K562 (cell line): Measurements from ENCODE around the gene LRRC10. TPM values are rescaled to one million over a fixed set of nuclear protein-coding genes. Genes with fewer than 3 reads are reported as not detected.

Source experiments
- ASH1L ChIP-seq: fragments of 450-650 bp; IDR thresholded peaks from 2 replicates; pipeline ENCODE4 v1.6.1; 2018; ENCODE audit warnings: borderline replicate concordance, mild to moderate bottlenecking, low read depth; ENCODE audit not compliant: partially characterized antibody
- BACH1 ChIP-seq: fragments of 200-800 bp; sonication (Bioruptor generic); IDR thresholded peaks from 2 replicates; pipeline ENCODE4 v1.6.1; 2016; ENCODE audit warnings: missing genetic modification characterization, missing compliant biosample characterization
- EZH2 ChIP-seq: IDR thresholded peaks from 2 replicates; pipeline ENCODE4 v1.6.1; 2012; ENCODE audit warnings: low read depth, mild to moderate bottlenecking, inconsistent platforms, low read length, borderline replicate concordance
- FOXJ3 ChIP-seq: sonication (generic); formaldehyde crosslinking; IDR thresholded peaks from 2 replicates; pipeline ENCODE4 v1.4.0; 2020; ENCODE audit warnings: mild to moderate bottlenecking, missing genetic modification reagents
- MAZ ChIP-seq, 2 experiments: fragments of 450-650 bp in 1 of 2; sonication (generic) in 1 of 2; formaldehyde crosslinking; IDR thresholded peaks in 1 of 2; conservative IDR thresholded peaks in 1 of 2; 2 replicates each; pipeline versions ENCODE4 v1.4.0 to v1.5.0; 2020; ENCODE audit warnings: mild to moderate bottlenecking in 1 of 2, missing genetic modification reagents in 1 of 2
- RBBP5 ChIP-seq: fragments of 200-600 bp; sonication (generic); IDR thresholded peaks from 2 replicates; pipeline ENCODE4 v1.6.1; 2012; ENCODE audit warnings: borderline replicate concordance, mild to moderate bottlenecking, low read length, control low read depth, inconsistent platforms; ENCODE audit not compliant: insufficient read depth, poor library complexity, severe bottlenecking
- RFX7 ChIP-seq: fragments of 250-450 bp; sonication (Bioruptor Pico); IDR thresholded peaks from 2 replicates; pipeline ENCODE4 v1.5.1; 2021; ENCODE audit warnings: mild to moderate bottlenecking
- SMARCC2 ChIP-seq: fragments of 450-650 bp; IDR thresholded peaks from 2 replicates; pipeline ENCODE4 v1.6.1; 2017; ENCODE audit warnings: antibody characterized with exemption, moderate library complexity, mild to moderate bottlenecking, low read depth
- ZNF133 ChIP-seq: fragments of 250-450 bp; sonication (Bioruptor Pico); IDR thresholded peaks from 2 replicates; pipeline ENCODE4 v1.4.0; 2020; ENCODE audit warnings: mild to moderate bottlenecking
- ZNF77 ChIP-seq: fragments of 250-450 bp; sonication (Bioruptor Pico); IDR thresholded peaks from 2 replicates; pipeline ENCODE4 v1.5.0; 2020
- ZNF830 ChIP-seq: fragments of 250-450 bp; sonication (Bioruptor Pico); IDR thresholded peaks from 2 replicates; pipeline ENCODE4 v1.5.0; 2021; ENCODE audit warnings: mild to moderate bottlenecking
- polyA plus RNA-seq, 8 experiments: library from polyadenylated mRNA; depleted of rRNA in 4 of 8; stranded (reverse) in 5 of 8; unstranded in 3 of 8; fragments of >200 nt; fragmentation: Nextera tagmentation in 2 of 8; fragmentation: Illumina TruSeq in 1 of 8; extraction: Ambion mirVana in 2 of 8; extraction: Trizol in 1 of 8; gene quantifications; 2 replicates each; pipeline versions ENCODE4 v1.2.1 to v1.2.3, GENCODE V29; 2011 to 2014; ENCODE audit warnings: inconsistent platforms in 1 of 8, missing spikeins in 1 of 8
- total RNA-seq, 7 experiments: library from RNA; depleted of rRNA in 6 of 7; stranded (reverse); fragments of >200 nt in 6 of 7; fragmentation: Illumina TruSeq in 2 of 7; extraction: Trizol in 2 of 7; gene quantifications; 2 replicates each; pipeline versions ENCODE4 v1.2.1 to v1.2.3, GENCODE V29; 2011 to 2021; ENCODE audit warnings: low replicate concordance in 1 of 7
- TF ChIP-seq, protein P1 (sequence below): fragments of 250-450 bp; sonication (Bioruptor Pico); IDR thresholded peaks from 2 replicates; pipeline ENCODE4 v1.9.0; 2021; ENCODE audit warnings: mild to moderate bottlenecking, inconsistent platforms
- TF ChIP-seq, protein P2 (sequence below): fragments of 200-800 bp; sonication (Bioruptor generic); IDR thresholded peaks from 2 replicates; pipeline ENCODE4 v1.6.1; 2016; ENCODE audit warnings: missing genetic modification characterization, missing compliant biosample characterization

LRRC10 gene
- total and polyA plus RNA-seq, 9 of the 15 experiments (the other 6 are each of a cell fraction or from before 2014, with no cell fraction given), result 0.09 TPM; not detected in 8

DNA sequence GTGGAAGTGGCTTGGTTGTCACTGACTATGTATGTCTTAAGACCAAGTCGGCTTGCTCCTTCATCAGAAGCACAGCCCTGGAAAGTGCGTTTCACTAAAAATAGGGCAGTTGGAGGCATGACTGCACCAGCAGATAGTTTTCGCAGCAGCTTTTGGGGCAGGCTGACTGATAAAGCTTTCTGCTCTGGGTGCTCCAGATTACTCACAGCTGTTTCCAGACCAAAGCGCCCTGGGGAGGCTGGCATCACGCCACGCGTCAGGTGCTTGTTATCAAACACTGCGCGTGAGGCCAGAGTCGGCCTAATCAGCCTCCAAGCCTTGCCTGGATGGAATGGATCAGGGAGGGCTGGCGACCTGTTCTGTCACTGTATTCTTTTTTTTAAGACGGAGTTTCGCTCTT lies 13.3 kb upstream of the LRRC10 start (continued):
- TF ChIP-seq, protein P1, sequence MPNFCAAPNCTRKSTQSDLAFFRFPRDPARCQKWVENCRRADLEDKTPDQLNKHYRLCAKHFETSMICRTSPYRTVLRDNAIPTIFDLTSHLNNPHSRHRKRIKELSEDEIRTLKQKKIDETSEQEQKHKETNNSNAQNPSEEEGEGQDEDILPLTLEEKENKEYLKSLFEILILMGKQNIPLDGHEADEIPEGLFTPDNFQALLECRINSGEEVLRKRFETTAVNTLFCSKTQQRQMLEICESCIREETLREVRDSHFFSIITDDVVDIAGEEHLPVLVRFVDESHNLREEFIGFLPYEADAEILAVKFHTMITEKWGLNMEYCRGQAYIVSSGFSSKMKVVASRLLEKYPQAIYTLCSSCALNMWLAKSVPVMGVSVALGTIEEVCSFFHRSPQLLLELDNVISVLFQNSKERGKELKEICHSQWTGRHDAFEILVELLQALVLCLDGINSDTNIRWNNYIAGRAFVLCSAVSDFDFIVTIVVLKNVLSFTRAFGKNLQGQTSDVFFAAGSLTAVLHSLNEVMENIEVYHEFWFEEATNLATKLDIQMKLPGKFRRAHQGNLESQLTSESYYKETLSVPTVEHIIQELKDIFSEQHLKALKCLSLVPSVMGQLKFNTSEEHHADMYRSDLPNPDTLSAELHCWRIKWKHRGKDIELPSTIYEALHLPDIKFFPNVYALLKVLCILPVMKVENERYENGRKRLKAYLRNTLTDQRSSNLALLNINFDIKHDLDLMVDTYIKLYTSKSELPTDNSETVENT (CRISPR knock-in tag), result peak; percentile 51; the same call in 1 of the 2 replicates
- TF ChIP-seq RBBP5, result peak; percentile 52
- TF ChIP-seq SMARCC2, result peak; percentile 90
- TF ChIP-seq RFX7 (CRISPR knock-in tag), result no peak
- no peak for TF ChIP-seq ZNF830
- no peak for TF ChIP-seq FOXJ3 (CRISPR knock-in tag)
- TF ChIP-seq ZNF77 (CRISPR knock-in tag), result no peak
- peak; percentile 30 to 84; a peak in 2 of 4 replicates for TF ChIP-seq MAZ (CRISPR knock-in tag; conservative IDR thresholded peaks at IDR 0.05 in 1 of 2, IDR thresholded peaks at IDR 0.05 in 1 of 2)
- TF ChIP-seq, protein P2, sequence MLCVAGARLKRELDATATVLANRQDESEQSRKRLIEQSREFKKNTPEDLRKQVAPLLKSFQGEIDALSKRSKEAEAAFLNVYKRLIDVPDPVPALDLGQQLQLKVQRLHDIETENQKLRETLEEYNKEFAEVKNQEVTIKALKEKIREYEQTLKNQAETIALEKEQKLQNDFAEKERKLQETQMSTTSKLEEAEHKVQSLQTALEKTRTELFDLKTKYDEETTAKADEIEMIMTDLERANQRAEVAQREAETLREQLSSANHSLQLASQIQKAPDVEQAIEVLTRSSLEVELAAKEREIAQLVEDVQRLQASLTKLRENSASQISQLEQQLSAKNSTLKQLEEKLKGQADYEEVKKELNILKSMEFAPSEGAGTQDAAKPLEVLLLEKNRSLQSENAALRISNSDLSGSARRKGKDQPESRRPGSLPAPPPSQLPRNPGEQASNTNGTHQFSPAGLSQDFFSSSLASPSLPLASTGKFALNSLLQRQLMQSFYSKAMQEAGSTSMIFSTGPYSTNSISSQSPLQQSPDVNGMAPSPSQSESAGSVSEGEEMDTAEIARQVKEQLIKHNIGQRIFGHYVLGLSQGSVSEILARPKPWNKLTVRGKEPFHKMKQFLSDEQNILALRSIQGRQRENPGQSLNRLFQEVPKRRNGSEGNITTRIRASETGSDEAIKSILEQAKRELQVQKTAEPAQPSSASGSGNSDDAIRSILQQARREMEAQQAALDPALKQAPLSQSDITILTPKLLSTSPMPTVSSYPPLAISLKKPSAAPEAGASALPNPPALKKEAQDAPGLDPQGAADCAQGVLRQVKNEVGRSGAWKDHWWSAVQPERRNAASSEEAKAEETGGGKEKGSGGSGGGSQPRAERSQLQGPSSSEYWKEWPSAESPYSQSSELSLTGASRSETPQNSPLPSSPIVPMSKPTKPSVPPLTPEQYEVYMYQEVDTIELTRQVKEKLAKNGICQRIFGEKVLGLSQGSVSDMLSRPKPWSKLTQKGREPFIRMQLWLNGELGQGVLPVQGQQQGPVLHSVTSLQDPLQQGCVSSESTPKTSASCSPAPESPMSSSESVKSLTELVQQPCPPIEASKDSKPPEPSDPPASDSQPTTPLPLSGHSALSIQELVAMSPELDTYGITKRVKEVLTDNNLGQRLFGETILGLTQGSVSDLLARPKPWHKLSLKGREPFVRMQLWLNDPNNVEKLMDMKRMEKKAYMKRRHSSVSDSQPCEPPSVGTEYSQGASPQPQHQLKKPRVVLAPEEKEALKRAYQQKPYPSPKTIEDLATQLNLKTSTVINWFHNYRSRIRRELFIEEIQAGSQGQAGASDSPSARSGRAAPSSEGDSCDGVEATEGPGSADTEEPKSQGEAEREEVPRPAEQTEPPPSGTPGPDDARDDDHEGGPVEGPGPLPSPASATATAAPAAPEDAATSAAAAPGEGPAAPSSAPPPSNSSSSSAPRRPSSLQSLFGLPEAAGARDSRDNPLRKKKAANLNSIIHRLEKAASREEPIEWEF (CRISPR knock-in tag), result peak; percentile 98
- TF ChIP-seq EZH2, result no peak
- TF ChIP-seq BACH1 (tag), result peak; percentile 72; the same call in 1 of the 2 replicates
- TF ChIP-seq ZNF133 (CRISPR knock-in tag), result no peak
- TF ChIP-seq ASH1L, result no peak
